C4-2B (cell line): ENCODE results near the gene DHX29.

Experiments
- CTCF ChIP-seq: fragments of 450-650 bp; conservative IDR thresholded peaks from 2 replicates; pipeline ENCODE4 v1.5.1; 2017; ENCODE audit warnings: mild to moderate bottlenecking
- ZFX ChIP-seq: fragments of 450-650 bp; IDR thresholded peaks from 2 replicates; pipeline ENCODE4 v1.6.1; 2017

- TF ChIP-seq CTCF = no peak
- TF ChIP-seq ZFX = no peak
Measured at GRCh38 chr5:55304584-55304983, 2.9 kb downstream of the DHX29 start.
